Smooth muscle cell (in vitro differentiated cells): Measurements from ENCODE around the gene FBN3. TPM values are rescaled to one million over a fixed set of nuclear protein-coding genes. Genes with fewer than 3 reads are reported as not detected.

Experiments
- DNase-seq: peaks from one replicate; lab custom pipeline; 2025; ENCODE audit not compliant: unreplicated experiment; lab: John Stamatoyannopoulos, UW
- H2AFZ ChIP-seq: fragments of 200-600 bp; sonication (generic); 2 replicates; pipeline ENCODE4 v1.6.0; 2016; ENCODE audit warnings: antibody characterized with exemption, low read depth, mild to moderate bottlenecking
- H3F3A ChIP-seq: fragments of 200-600 bp; sonication (generic); 2 replicates; pipeline ENCODE4 v1.6.0; 2017; ENCODE audit warnings: antibody characterized with exemption, low read depth
- H3K27ac ChIP-seq: fragments of 200-600 bp; sonication (generic); 2 replicates; pipeline ENCODE4 v1.5.1; 2016; ENCODE audit warnings: low read depth, mild to moderate bottlenecking
- H3K27me3 ChIP-seq: fragments of 200-600 bp; sonication (generic); 2 replicates; pipeline ENCODE4 v1.6.1; 2016; ENCODE audit warnings: low read depth, mild to moderate bottlenecking
- H3K36me3 ChIP-seq: fragments of 200-600 bp; sonication (generic); 2 replicates; pipeline ENCODE4 v1.5.1; 2016; ENCODE audit warnings: low read depth
- H3K4me1 ChIP-seq: fragments of 200-600 bp; sonication (generic); 2 replicates; pipeline ENCODE4 v1.5.1; 2016; ENCODE audit warnings: low read depth
- H3K4me2 ChIP-seq: fragments of 200-600 bp; sonication (generic); 2 replicates; pipeline ENCODE4 v1.6.0; 2016; ENCODE audit warnings: mild to moderate bottlenecking
- H3K4me3 ChIP-seq: fragments of 200-600 bp; sonication (generic); 2 replicates; pipeline ENCODE4 v1.5.1; 2016; ENCODE audit warnings: mild to moderate bottlenecking
- H3K79me2 ChIP-seq: fragments of 200-600 bp; sonication (generic); 2 replicates; pipeline ENCODE4 v1.6.0; 2016; ENCODE audit warnings: low read depth, mild to moderate bottlenecking
- H3K9ac ChIP-seq: fragments of 200-600 bp; sonication (generic); 2 replicates; pipeline ENCODE4 v1.6.0; 2016; ENCODE audit warnings: low read depth
- H3K9me3 ChIP-seq: fragments of 200-600 bp; sonication (generic); replicated peaks from 2 replicates; pipeline ENCODE4 v1.5.1; 2016; ENCODE audit warnings: low read depth
- H4K20me1 ChIP-seq: fragments of 200-600 bp; sonication (generic); 2 replicates; pipeline ENCODE4 v1.6.0; 2016; ENCODE audit warnings: low read depth
- WGBS: methylation state at CpG from one replicate; pipeline ENCODE4 v1.1.7; 2016; ENCODE audit warnings: low lambda C conversion rate; 5-methylcytosine and 5-hydroxymethylcytosine counted together
- polyA plus RNA-seq: library from polyadenylated mRNA; unstranded; fragments of >200 nt; fragmentation: Nextera tagmentation; extraction: Ambion mirVana; gene quantifications from 2 replicates; pipeline ENCODE4 v1.2.1, GENCODE V29; 2016
- total RNA-seq: library from RNA; depleted of rRNA; stranded (reverse); fragments of >200 nt; gene quantifications from 2 replicates; pipeline ENCODE4 v1.2.3, GENCODE V29; 2014
- TF ChIP-seq, protein P1 (sequence below): fragments of 200-600 bp; sonication (generic); IDR thresholded peaks from 2 replicates; pipeline ENCODE4 v1.5.1; 2017; ENCODE audit warnings: borderline replicate concordance, mild to moderate bottlenecking, antibody characterized with exemption; ENCODE audit not compliant: insufficient read depth, poor library complexity, severe bottlenecking

The FBN3 gene
- not detected in 2 replicates for total RNA-seq
- polyA plus RNA-seq, result not detected in 2 replicates

DNA sequence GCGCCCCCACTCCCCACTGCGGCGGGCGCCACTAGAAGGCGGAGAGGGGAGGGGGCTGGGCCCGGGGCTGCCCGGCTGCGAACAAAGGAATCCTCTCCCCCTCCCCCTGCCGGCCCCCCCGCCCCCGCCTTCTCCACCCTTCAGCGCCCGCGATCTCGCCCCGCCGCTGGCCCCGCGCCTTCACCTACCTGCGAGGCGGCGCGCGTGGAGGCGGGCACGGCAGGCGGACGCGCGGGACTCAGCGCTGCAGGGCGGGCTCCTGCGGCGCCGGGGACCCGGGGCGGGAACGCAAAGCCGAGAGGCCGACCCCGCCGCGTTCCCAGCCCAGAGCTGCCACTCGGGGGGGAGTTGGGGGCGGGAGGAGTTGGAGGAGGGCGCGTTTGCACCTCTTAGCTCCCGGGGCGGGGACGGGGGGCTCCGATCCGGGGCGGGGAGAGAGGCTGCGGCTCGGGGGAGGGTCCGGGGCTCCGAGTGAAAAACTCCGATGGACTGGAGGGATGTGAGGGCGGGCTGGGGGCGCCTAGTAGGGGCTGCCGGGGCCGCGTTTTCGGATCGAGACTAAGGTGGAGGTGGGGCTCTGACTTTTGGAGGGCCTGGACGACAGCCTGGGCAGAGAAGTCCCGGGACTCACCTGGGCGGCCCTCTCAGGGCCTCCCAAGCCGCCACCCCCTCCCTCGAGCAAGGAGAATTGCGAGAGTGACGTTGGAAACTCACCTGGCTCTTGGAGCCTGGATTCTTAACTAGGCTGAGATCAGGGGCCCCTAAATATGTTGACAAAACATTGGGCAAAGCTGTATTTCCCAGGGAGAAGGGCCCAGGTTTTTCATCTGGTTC lies at the start of gene FBN3:
TSS of gene FBN3 (minus strand) at position 332 of the 834 bp plus-strand sequence. CDS start 2,112 bp downstream, outside the sequence.
- Histone ChIP-seq H3K27ac (no peak within 1 kb of the TSS), H4K20me1 (no peaks in the 10 kb centered on the region), H3K36me3 (no peaks in the 10 kb centered on the region), H2AFZ (no peak within 1 kb of the TSS), H3F3A (no peaks in the 10 kb centered on the region), H3K4me1 (no peaks in the 10 kb centered on the region), H3K79me2 (no peaks in the 10 kb centered on the region), H3K27me3 (peaks cover 22% of the 10 kb centered on the region), H3K9ac (no peak within 1 kb of the TSS), H3K4me2 (peak within 1 kb of the TSS; percentile 91), H3K4me3 (peak within 1 kb of the TSS; percentile 54), H3K9me3 (no peaks in the 10 kb centered on the region)
- DNase-seq, result no peak
- TF ChIP-seq, protein P1, sequence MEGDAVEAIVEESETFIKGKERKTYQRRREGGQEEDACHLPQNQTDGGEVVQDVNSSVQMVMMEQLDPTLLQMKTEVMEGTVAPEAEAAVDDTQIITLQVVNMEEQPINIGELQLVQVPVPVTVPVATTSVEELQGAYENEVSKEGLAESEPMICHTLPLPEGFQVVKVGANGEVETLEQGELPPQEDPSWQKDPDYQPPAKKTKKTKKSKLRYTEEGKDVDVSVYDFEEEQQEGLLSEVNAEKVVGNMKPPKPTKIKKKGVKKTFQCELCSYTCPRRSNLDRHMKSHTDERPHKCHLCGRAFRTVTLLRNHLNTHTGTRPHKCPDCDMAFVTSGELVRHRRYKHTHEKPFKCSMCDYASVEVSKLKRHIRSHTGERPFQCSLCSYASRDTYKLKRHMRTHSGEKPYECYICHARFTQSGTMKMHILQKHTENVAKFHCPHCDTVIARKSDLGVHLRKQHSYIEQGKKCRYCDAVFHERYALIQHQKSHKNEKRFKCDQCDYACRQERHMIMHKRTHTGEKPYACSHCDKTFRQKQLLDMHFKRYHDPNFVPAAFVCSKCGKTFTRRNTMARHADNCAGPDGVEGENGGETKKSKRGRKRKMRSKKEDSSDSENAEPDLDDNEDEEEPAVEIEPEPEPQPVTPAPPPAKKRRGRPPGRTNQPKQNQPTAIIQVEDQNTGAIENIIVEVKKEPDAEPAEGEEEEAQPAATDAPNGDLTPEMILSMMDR, result no peak
- WGBS, result 9% methylated on average over 24 of the region's 72 CpGs

DNA sequence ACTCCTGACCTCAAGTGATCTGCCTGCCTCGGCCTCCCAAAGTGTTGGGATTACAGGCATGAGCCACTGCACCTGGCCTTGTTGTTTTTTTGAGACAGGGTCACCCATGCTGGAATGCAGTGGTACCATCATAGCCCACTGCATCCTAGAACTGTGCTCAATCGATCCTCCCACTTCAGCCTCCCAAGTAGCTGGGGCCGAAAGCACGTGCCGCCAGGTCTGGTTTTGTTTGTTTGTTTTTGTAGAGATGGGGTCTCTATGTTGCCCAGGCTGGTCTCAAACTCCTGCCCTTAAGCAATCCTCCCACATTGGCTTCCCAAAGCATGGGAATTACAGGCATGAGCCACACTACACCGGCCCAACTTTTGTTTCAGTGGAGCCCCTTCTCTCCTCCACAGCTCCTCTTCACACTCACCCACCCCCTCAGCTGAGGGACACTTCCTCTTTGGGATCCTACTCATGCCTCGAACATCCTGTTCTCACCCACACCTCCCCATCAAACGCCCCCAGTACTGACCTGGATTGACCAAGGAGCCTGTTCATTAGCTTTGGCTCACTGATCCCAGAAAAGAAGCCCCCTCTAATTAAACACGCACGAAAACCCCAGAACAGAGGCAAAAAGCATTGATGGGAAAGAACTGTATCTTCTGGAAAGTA lies 47.0 kb upstream of the FBN3 start:
- Histone ChIP-seq H3K4me3 (no peak overlapping the region), H3K9me3 (no peaks in the 10 kb centered on the region), H3K9ac (no peak overlapping the region), H3K27me3 (no peaks in the 10 kb centered on the region), H3K4me1 (peaks cover 14% of the 10 kb centered on the region), H3K4me2 (no peak overlapping the region), H3K36me3 (no peaks in the 10 kb centered on the region), H2AFZ (no peak overlapping the region), H3K27ac (no peak overlapping the region), H3K79me2 (no peaks in the 10 kb centered on the region), H3F3A (peaks cover 6% of the 10 kb centered on the region), H4K20me1 (no peaks in the 10 kb centered on the region)
- TF ChIP-seq, protein P1, result no peak
- no peak for DNase-seq
- WGBS, result 71% methylated on average over 10 of the region's 10 CpGs

DNA sequence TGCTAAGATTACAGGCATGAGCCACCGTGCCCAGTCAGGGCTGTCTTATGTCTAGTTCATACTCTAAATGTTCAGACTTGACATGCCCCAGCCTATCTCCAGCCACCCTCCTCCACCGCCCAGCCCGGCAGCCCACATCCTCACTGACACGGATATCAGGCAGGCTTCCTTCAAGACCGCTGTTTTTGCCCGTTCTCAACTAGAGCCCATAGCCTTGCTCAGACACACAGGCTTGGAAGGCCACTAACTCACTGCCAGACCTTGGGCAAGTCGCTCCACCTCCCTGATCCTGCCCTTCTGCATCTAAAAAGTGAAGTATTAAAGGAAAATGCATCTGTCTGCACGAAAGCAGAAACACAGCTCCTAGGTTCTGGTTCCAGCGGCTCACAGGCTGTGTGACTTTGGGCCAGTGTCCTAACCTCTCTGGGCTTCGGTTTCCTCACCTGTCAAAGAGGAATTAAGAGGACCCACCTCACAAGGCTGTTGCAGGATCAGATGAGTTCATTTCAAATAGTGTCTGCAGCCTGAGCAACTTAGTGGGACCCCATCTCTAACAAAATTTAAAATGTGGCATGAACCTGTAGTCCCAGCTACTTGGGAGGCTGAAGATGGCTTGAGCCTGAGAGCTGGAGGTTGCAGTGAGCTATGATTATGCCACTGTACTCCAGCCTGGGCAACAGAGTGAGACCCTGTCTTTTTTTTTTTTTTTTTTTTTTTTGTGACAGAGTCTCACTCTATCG lies 45.3 kb upstream of the FBN3 start:
- Histone ChIP-seq H3K4me2 (no peak overlapping the region), H3K36me3 (no peaks in the 10 kb centered on the region), H3F3A (peaks cover 6% of the 10 kb centered on the region), H3K79me2 (no peaks in the 10 kb centered on the region), H3K27ac (no peak overlapping the region), H2AFZ (no peak overlapping the region), H3K4me3 (no peak overlapping the region), H3K9me3 (no peaks in the 10 kb centered on the region), H4K20me1 (no peaks in the 10 kb centered on the region), H3K9ac (no peak overlapping the region), H3K27me3 (no peaks in the 10 kb centered on the region), H3K4me1 (peaks cover 14% of the 10 kb centered on the region)
- DNase-seq, result no peak
- WGBS, result 58% methylated on average over 11 of the region's 11 CpGs
- TF ChIP-seq, protein P1, result no peak
